Measurements from ENCODE around the gene TTYH3.

- no peak for TF ChIP-seq CTCF (conservative IDR thresholded peaks at IDR 0.05)
- no peak for TF ChIP-seq EZH2 (IDR thresholded peaks at IDR 0.05; ENCODE audit: low read depth)
Measured at GRCh38 chr7:2602406-2603043, 29.3 kb upstream of the TTYH3 start.
